Measurements from ENCODE around the gene UNC5CL.
"Not testable (repeated sequence)": the region's sequence is repeated elsewhere in the genome, so short reads cannot be mapped to it uniquely, and the experiment has no call there.

The UNC5CL gene

DNA sequence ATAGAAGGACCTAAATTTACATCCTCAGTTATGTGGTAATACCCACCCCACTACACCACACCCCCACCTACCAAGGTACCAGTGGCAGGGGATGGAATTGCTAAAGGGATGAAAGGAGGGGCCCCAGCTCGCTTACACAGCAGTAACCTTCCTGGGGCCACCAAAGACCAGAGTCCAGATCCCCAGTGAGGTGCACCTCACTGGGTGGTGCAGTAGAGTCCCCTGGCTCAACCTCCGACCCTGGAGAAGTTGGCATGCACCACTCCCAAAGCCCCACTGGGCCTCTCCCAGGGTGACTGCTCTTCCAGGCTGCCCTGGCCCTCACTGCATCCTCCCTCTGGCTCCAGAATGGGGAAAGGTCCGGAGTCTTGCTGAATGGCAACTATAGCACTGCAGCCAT is 816 bp downstream of the UNC5CL start:
- no peak for DNase-seq (ENCODE audit: low read depth)

DNA sequence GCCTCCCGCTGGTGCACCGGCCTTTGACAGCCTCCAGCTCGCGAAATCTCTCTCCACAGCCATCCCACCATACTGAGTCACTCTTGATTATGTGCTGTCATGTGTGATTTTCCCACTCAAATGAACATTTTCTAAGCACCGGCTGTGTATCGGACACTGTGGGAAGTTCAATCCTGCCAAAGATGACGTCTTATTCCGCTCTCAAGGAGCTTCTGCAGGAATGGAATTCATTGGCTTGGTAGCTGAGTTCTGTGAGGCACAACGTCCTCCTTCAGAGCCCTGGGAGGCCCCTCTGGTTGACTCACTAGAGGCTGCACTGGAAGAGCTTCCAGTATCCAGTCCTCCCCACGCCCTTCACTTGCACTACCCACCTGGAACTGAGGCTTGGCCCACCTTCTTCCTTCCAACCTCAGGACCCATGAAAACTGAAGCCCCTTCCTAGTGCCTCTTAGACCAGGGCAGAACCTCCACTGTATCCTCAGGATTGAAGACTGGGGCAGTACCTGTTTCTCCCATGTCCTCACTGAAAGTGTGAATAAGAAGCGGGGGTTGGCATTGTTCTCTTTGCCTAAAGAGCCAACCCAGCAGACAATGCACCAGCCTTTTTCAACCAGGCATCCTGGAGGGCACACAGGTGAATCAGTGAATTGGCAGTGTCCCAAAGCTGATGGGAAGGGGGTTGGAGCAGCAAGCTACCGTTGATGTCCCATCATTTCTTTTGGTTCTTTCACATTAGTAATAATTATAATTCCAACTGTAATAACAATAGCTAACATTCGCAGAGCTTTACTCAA is 1.7 kb downstream of the UNC5CL start:
- no peak for DNase-seq (ENCODE audit: low read depth)

DNA sequence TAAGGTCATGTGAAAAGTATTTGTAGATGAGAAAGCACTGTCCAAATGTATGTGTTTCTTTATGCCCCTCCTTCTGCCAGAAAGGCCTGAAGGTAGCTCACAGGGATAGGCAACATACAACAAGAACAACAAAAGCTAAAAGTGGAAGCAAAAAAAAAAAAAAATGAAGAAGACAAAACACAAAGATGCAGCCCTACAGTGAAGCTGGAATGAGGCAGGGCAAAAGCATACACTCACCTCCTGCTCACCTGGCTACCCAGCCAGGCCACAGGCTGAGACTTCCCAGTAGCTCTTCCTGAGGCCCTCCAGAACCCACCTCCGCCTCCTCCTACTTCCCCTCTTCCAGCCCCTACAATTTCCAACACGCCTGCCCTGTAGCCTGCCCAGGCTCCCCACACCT is 2.4 kb downstream of the UNC5CL start:
- DNase-seq (ENCODE audit: low read depth), result no peak

DNA sequence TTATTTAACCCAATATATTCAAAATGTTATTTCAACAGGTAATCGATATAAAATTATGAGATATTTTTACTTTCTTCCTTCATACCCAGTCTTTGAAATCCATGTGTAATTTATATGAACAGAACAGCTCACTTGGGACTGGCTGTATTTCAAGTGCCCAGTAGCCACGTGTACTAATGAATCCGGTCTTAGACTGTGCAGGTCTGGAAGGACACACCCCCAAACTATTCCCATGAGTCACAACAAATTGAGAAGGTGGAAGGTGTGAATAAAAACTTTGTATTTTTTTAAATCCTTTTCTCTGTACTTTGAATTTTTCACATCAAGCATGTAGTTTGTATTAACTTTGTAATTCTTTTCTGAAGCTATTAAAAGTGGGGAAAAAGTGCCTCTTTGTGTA is 2.8 kb downstream of the UNC5CL start:
- DNase-seq (ENCODE audit: low read depth), result no peak

DNA sequence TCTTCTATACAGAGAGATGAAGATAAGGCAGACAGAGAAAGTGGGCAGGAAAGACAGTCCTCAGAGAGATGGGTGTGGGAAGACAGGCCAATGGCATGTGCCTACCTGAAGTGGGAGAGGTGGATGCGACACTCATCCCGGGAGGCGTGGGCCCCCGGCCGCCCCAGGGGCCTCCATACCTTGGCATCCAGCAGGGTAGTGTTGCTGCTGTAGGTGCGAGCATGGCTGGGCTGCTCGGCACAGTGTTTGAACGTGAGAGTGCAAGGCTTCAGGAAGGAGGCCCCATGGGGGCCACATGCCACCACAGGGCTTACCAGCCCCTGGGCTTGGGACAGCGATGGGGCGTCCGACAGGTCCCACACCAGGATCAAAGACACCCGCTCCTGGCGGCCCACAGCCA is 5.2 kb downstream of the UNC5CL start:
- no peak for DNase-seq (ENCODE audit: low read depth)

DNA sequence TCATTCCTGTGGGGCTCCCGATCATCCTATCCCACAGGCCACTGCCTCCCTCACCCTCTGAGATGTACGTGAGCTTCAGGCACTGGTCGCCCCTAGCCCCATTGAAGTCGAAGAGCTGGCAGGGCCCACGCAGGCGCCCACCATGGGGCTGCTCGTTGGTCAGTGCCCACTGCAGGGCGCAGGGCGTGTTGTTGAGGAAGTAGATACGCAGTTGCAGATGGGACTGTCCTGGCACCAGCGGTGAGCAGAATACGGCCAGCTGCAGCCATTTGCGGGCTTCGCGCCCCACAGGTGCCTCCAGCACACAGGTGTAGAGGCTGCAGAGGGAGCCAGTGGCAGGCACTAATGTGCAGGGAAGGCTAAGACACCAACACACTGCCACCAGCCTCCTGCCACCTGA is 6.2 kb downstream of the UNC5CL start:
- DNase-seq (ENCODE audit: low read depth), result no peak

DNA sequence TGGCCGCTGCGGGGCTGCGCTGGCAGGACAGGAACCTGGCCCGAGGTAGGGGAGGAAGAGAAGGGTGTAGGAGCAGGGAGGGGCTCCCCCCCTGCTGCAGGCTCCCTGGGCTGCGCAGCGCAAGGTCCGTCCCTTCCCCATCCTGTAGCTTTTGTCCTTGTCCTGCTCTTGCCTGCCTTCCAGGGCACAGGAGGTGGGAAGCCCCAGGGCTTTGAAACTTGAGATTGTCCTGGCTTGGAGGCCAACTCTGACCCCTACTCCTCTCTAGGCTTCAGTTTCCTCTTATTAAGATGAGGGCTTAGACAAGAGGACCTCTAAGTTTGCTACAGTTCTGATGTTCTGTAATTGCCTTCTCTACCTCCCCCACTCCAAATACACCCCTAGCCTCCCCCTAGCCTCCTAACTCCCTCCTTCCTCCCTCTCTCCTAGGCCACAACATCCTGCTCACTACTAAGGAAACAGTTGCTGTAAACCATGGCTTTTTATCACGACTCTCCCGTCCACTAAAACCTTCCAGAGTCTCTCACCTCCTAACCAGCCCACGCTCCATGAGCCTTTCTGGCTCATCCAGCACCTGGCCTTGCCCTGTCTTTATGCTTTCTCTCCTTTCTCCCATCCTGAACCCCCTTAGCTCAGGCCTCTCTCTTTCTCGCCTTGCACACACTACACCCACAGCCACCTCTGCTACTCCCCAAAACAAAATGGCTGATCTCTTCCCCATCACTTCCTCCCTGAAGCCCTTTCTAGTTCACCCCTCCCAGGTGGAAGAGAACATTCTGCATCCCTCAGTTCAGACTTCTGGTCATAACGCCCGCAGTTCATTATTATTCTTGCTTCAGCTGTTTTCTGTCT is 10.2 kb downstream of the UNC5CL start:
- no peak for DNase-seq (ENCODE audit: low read depth)

DNA sequence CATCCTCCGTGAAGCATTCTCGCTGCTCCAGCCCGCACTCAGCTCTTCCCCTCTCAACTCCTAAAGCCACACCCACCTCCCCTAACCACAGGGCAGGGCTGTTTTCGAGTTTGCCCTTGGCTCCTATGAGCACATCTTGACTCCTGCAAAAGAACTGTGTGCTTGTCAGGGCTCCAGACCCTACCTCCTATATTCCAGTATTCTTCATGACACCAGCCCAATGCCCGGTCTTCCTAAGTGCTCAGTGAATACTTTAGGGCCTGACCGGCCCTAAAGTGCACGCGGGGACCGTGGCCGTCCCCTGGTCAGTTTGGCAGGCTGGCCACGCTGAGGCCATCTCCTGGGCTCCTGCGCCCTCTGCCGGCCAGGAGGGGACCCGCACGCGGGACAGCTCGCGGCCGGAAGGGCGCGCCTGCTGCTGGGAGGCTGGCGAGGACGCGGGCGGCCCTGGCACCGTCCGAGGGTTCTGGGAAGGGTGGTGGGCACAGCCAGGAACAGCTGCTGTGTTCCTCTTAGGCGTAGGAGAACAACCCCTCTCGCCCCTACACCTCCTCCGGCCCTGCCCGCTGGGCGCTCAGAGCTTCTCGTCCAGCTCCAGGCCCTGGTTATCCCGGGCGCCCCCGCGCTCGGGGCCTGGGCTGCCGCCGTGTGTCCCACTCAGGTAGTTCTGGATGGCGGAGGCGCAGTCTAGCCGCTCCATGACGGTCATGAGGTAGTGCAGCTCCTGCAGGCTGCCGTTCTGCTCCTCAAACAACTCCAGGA is 11.0 kb downstream of the UNC5CL start:
- peak; percentile 46 for DNase-seq (ENCODE audit: low read depth)

DNA sequence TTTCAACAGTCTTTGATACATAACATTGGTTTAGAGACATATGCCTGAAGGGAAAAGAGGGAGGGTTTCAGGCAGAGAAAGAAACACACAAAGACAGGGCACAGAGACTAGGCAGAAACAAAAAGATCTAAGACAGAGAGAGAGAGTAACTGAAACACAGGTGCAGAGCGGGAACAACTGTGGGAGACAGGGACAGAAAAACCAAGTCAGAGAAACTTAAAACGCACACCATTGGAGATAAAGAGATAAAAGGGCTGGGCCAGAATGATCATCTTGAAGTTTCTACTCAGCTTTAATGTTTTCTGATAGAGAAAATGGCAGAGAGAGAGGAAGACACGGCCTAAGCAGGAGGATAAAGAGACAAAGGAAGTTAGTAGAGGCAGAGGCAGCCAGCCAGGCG is 11.8 kb downstream of the UNC5CL start:
- DNase-seq (ENCODE audit: low read depth), result no peak

GRCh38 chr6:41025966-41026530 is 13.0 kb downstream of the UNC5CL start:
- no peak for DNase-seq (ENCODE audit: low read depth)

GRCh38 chr6:41023114-41023513 is 15.9 kb downstream of the UNC5CL start:
- no peak for DNase-seq (ENCODE audit: low read depth)

GRCh38 chr6:41022294-41022693 is 16.7 kb downstream of the UNC5CL start:
- no peak for DNase-seq (ENCODE audit: low read depth)

- DNase-seq (ENCODE audit: low read depth), result no peak
Observed at GRCh38 chr6:41021832-41022231, 17.2 kb downstream of the UNC5CL start.

GRCh38 chr6:41017663-41018062 is 21.4 kb downstream of the UNC5CL start:
- DNase-seq (ENCODE audit: low read depth), result no peak

DNA sequence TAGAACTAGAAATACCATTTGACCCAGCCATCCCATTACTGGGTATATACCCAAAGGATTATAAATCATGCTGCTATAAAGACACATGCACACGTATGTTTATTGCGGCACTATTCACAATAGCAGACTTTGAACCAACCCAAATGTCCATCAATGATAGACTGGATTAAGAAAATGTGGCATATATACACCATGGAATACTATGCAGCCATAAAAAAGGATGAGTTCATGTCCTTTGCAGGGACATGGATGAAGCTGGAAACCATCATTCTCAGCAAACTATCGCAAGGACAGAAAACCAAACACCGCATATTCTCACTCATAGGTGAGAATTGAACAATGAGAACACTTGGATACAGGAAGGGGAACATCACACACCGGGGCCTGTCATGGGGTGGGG is 23.2 kb downstream of the UNC5CL start:
- not testable (repeated sequence) for DNase-seq (ENCODE audit: low read depth)

- DNase-seq (ENCODE audit: low read depth), result no peak
Observed at GRCh38 chr6:41014780-41015179, 24.2 kb downstream of the UNC5CL start.

DNA sequence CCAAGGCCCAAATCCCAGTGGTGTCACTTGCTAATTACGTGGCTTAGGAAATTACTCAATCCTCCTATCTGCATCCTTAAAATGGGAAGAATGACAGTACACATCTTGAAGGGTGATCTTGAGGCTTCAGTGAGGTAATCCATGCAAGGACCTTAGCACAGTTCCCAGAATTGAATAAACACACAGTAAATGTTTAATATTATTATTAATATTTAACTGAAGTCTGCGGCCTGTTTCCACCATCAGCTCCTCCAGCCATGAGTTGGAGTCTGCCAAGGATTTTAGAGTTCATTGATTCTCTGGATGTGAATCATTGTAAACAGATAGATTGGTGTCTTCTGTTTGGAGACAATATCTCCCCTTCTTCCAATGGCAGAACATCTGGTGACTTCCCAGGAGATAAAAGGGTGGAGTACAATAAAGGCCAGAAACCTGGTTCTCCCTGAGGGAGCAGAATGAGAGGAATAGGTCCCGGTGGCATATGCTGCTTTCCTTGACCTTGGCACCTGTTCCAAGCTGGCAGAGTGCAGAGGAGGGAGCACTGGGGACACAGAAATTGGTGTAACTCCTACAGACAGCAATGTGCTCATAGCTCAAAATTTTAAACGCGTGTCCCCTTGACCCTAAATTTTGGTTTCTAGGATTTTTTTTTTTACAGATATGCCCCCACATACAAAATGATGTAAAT is 25.4 kb downstream of the UNC5CL start:
- DNase-seq (ENCODE audit: low read depth), result no peak

GRCh38 chr6:41011673-41012072 is 27.3 kb downstream of the UNC5CL start:
- DNase-seq (ENCODE audit: low read depth), result no peak

DNA sequence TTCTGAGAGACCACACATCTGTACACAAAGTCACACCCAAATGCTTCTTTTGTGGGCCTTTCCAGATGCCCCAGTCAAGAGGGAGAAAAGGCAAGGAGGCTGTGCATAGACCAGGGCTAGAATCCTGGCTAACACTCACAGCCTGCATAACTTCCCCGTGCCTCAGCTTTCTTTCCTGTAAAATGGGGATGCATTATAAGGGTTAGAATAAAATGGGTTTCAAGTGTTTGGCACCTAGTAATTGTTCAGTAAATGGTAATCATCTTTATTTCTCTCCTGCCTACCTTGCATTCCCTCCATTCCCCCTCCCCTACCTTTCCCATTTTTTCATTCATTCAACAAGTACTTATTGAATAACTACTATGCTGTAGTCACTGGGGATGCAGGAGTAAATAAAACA is 29.4 kb downstream of the UNC5CL start:
- DNase-seq (ENCODE audit: low read depth), result no peak

DNA sequence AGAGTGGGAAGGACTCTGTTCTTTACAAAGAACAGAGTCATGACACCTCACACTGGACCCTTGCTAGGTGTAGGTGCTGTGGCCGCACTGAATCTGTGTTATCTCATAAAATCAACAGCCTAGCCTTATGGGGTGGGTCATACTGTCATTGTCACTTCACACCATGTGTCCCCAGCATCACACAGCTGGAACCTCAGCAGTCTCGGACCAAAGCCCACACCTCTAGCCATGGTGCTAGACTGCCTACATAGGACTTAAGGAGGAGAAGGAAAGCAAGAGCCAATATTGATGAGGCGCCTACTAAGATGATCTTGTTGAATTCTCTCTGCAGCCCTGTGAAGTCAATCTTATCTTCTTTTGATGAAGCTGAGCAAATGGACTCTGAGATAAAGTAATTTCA is 31.0 kb downstream of the UNC5CL start:
- DNase-seq (ENCODE audit: low read depth), result no peak

DNA sequence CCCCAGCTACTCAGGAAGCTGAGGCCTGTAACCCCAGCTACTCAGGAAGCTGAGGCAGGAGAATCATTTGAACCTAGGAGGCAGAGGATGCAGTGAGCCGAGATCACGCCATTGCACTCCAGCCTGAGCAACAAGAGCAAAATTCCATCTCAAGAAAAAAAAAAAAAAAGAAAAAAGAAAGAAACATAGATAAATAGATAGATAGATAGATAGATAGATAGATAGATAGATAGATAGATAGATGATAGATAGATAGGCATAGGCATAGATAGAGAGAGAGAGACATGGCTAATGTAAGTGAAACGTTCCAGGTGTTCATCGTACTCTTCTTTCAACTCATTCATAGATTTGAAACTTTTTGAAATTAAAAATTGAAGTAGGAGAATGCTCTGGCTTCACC is 32.0 kb downstream of the UNC5CL start:
- DNase-seq (ENCODE audit: low read depth), result not testable (repeated sequence)

GRCh38 chr6:41006217-41006616 is 32.8 kb downstream of the UNC5CL start:
- DNase-seq (ENCODE audit: low read depth), result peak; percentile 37
